Medulla oblongata (tissue), 1 donor: ENCODE data around the gene TMBIM6.
A peak's percentile ranks its signal among the peaks of the same experiment; 100 is the strongest.
"Not testable (repeated sequence)": the region's sequence is repeated elsewhere in the genome, so short reads cannot be mapped to it uniquely, and the experiment has no call there.

ENCODE experiments used
- DNase-seq: peaks from one replicate; pipeline ENCODE4 v3.0.0-alpha.2; 2015; ENCODE audit errors: extremely low spot score

Gene TMBIM6

GRCh38 chr12:49776858-49777257 is 35.5 kb downstream of the TMBIM6 start:
- no peak for DNase-seq

GRCh38 chr12:49777341-49777740 is 36.0 kb downstream of the TMBIM6 start:
- DNase-seq, result no peak

GRCh38 chr12:49777800-49778748 is 36.7 kb downstream of the TMBIM6 start:
- peak; percentile 21 for DNase-seq

GRCh38 chr12:49779581-49779980 is 38.2 kb downstream of the TMBIM6 start:
- DNase-seq, result no peak

GRCh38 chr12:49780914-49781313 is 39.6 kb downstream of the TMBIM6 start:
- DNase-seq, result not testable (repeated sequence)

- DNase-seq, result peak; percentile 70
These were observed 42.7 kb downstream of the TMBIM6 start for GRCh38 chr12:49783917-49784676.

GRCh38 chr12:49784756-49785409 is 43.5 kb downstream of the TMBIM6 start:
- DNase-seq, result no peak

- no peak for DNase-seq
These were observed 46.3 kb downstream of the TMBIM6 start for GRCh38 chr12:49787672-49788071.

GRCh38 chr12:49789992-49790391 is 48.6 kb downstream of the TMBIM6 start:
- no peak for DNase-seq

GRCh38 chr12:49790741-49791555 is 49.6 kb downstream of the TMBIM6 start:
- no peak for DNase-seq

GRCh38 chr12:49791700-49792099 is 50.3 kb downstream of the TMBIM6 start:
- DNase-seq, result no peak

- DNase-seq, result no peak
These were observed 51.0 kb downstream of the TMBIM6 start for GRCh38 chr12:49792181-49792970.

- DNase-seq, result no peak
These were observed 51.7 kb downstream of the TMBIM6 start for GRCh38 chr12:49792976-49793580.

GRCh38 chr12:49793620-49794019 is 52.3 kb downstream of the TMBIM6 start:
- DNase-seq, result no peak

- DNase-seq, result no peak
These were observed 52.7 kb downstream of the TMBIM6 start for GRCh38 chr12:49794021-49794420.

GRCh38 chr12:49794811-49795653 is 53.7 kb downstream of the TMBIM6 start:
- no peak for DNase-seq

GRCh38 chr12:49795654-49796105 is 54.3 kb downstream of the TMBIM6 start:
- no peak for DNase-seq

GRCh38 chr12:49796155-49796554 is 54.8 kb downstream of the TMBIM6 start:
- DNase-seq, result no peak
